ENCODE results near the gene TSPOAP1.

TSPOAP1 gene

GRCh38 chr17:58321571-58322525, 6.7 kb downstream of the TSPOAP1 start:
- TF ChIP-seq POLR2AphosphoS5 (IDR thresholded peaks at IDR 0.05; ENCODE audit: low read depth, low read length) (no peak), REST (IDR thresholded peaks at IDR 0.05; ENCODE audit: insufficient read depth in 1 of 2, low read depth in 2 of 2, low read length in 2 of 2) (no peak), TAF1 (IDR thresholded peaks at IDR 0.05; ENCODE audit: borderline replicate concordance, insufficient read depth, low read length) (no peak), FOXP2 (optimal IDR thresholded peaks at IDR 0.05; ENCODE audit: borderline replicate concordance, extremely low read depth, extremely low read length, insufficient read depth) (no peak), SIN3A (IDR thresholded peaks at IDR 0.05; ENCODE audit: borderline replicate concordance, insufficient read depth, low read length) (no peak)

GRCh38 chr17:58320570-58321323, 7.8 kb downstream of the TSPOAP1 start:
- TF ChIP-seq FOXP2 (optimal IDR thresholded peaks at IDR 0.05; ENCODE audit: borderline replicate concordance, extremely low read depth, extremely low read length, insufficient read depth) (no peak), SIN3A (IDR thresholded peaks at IDR 0.05; ENCODE audit: borderline replicate concordance, insufficient read depth, low read length) (no peak), TAF1 (IDR thresholded peaks at IDR 0.05; ENCODE audit: borderline replicate concordance, insufficient read depth, low read length) (no peak), REST (IDR thresholded peaks at IDR 0.05; ENCODE audit: insufficient read depth in 1 of 2, low read depth in 2 of 2, low read length in 2 of 2) (no peak), POLR2AphosphoS5 (IDR thresholded peaks at IDR 0.05; ENCODE audit: low read depth, low read length) (no peak)

- TF ChIP-seq REST (IDR thresholded peaks at IDR 0.05; ENCODE audit: insufficient read depth in 1 of 2, low read depth in 2 of 2, low read length in 2 of 2) = no peak
- no peak for TF ChIP-seq FOXP2 (optimal IDR thresholded peaks at IDR 0.05; ENCODE audit: borderline replicate concordance, extremely low read depth, extremely low read length, insufficient read depth)
- TF ChIP-seq POLR2AphosphoS5 (IDR thresholded peaks at IDR 0.05; ENCODE audit: low read depth, low read length) = no peak
- no peak for TF ChIP-seq SIN3A (IDR thresholded peaks at IDR 0.05; ENCODE audit: borderline replicate concordance, insufficient read depth, low read length)
- no peak for TF ChIP-seq TAF1 (IDR thresholded peaks at IDR 0.05; ENCODE audit: borderline replicate concordance, insufficient read depth, low read length)
Measured at GRCh38 chr17:58320163-58320558, 8.4 kb downstream of the TSPOAP1 start.

GRCh38 chr17:58319173-58320162, 9.1 kb downstream of the TSPOAP1 start:
- TF ChIP-seq REST (IDR thresholded peaks at IDR 0.05; ENCODE audit: insufficient read depth in 1 of 2, low read depth in 2 of 2, low read length in 2 of 2) (no peak), TAF1 (IDR thresholded peaks at IDR 0.05; ENCODE audit: borderline replicate concordance, insufficient read depth, low read length) (no peak), SIN3A (IDR thresholded peaks at IDR 0.05; ENCODE audit: borderline replicate concordance, insufficient read depth, low read length) (no peak), FOXP2 (optimal IDR thresholded peaks at IDR 0.05; ENCODE audit: borderline replicate concordance, extremely low read depth, extremely low read length, insufficient read depth) (no peak), POLR2AphosphoS5 (IDR thresholded peaks at IDR 0.05; ENCODE audit: low read depth, low read length) (no peak)

All from PFSK-1 (cell line).